ENCODE data around the gene MOV10L1.
A peak's percentile ranks its signal among the peaks of the same experiment; 100 is the strongest.

Gene MOV10L1

DNA sequence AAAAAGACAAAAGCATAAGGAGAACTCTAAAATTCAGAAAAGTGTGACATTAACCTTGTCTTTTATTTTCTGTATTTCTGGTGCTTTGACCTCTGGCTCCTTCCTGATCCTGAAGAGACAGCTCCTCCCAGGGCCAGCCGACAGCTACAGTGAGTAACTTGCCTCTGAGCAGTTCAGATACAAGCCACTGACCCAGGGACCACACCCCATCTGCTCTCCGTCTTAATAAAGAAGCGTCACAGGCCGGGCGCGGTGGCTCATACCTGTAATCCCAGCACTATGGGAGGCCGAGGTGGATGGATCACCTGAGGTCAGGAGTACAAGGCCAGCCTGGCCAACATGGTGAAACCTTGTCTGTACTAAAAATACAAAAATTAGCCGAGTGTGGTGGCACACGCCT, 11.0 kb upstream of the MOV10L1 start:
- Histone ChIP-seq H3K9me3 (no peaks in the 10 kb centered on the region), H3K27ac (no peak overlapping the region), H3K4me1 (no peaks in the 10 kb centered on the region), H3K27me3 (peaks cover 0 to 52% of the 10 kb centered on the region in 2 donors), H3K4me3 (no peak overlapping the region), H3K36me3 (no peaks in the 10 kb centered on the region)
- intact Hi-C loops (cut with DNase I; ENCODE audit: low total_unique reads), result no loop called here
- DNase-seq, result no peak
- TF ChIP-seq CTCF (IDR thresholded peaks at IDR 0.05), result no peak

DNA sequence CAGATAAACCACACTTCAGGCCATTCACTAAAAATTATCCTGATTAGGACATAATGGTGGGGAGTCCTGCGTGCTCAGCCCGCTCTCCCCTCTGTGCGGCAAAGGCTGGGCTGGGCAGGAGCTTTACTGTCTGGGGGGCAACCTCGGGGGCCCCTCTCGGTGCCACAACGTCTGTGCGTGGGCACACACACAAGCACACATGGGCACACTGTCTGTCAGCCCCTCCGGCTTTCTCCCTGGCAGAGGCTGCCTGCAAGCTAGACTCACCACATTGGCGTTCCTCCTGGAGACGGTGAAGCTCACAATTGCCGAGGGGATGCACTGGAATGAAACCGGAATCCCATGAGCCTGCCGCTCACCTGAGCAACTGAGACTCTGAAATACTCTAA, 9.7 kb upstream of the MOV10L1 start:
- no peaks in the 10 kb centered on the region for H3K4me1 ChIP-seq
- intact Hi-C loops (cut with DNase I; ENCODE audit: low total_unique reads), result no loop called here
- no peaks in the 10 kb centered on the region for H3K9me3 ChIP-seq
- TF ChIP-seq CTCF (IDR thresholded peaks at IDR 0.05), result no peak
- peak in 1 of 2 donors; percentile 55 for DNase-seq
- peaks cover 0 to 51% of the 10 kb centered on the region in 2 donors for H3K27me3 ChIP-seq
- no peak overlapping the region for H3K4me3 ChIP-seq
- no peak overlapping the region for H3K27ac ChIP-seq
- no peaks in the 10 kb centered on the region for H3K36me3 ChIP-seq

GRCh38 chr22:50081426-50082196, 8.2 kb upstream of the MOV10L1 start:
- H3K27ac ChIP-seq, result no peak overlapping the region
- no peak for DNase-seq
- intact Hi-C loops (cut with DNase I; ENCODE audit: low total_unique reads), result no loop called here
- no peak for TF ChIP-seq CTCF (IDR thresholded peaks at IDR 0.05)
- H3K36me3 ChIP-seq, result no peaks in the 10 kb centered on the region
- H3K27me3 ChIP-seq, result peaks cover 0 to 48% of the 10 kb centered on the region in 2 donors
- no peaks in the 10 kb centered on the region for H3K9me3 ChIP-seq
- H3K4me1 ChIP-seq, result no peaks in the 10 kb centered on the region
- no peak overlapping the region for H3K4me3 ChIP-seq

DNA sequence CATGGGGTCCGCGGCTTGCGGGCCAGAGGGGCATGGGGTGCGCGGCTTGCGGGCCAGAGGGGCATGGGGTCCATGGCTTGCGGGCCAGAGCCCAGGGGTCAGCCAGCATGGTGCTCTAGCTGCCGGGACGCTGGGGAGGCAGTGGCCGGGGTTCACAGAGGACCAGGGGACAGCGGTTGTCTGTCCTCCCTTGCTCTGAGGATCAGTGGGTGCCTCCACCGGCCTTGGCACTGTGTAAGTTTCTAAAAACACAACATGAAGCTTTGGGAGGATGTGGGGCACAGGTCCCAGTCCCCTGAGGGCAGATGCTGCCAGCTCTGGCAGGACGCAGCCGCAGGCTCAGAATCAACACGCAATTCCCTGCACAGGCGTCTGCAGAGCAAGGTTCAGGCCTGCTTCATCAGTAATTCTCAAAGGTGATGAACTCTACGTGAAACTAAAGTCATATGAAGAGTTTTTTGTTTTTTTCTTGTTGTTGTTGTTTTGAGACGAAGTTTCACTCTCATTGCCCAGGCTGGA, 7.5 kb upstream of the MOV10L1 start:
- TF ChIP-seq CTCF (IDR thresholded peaks at IDR 0.05), result no peak
- DNase-seq, result no peak
- Histone ChIP-seq H3K27ac (no peak overlapping the region), H3K4me1 (no peaks in the 10 kb centered on the region), H3K4me3 (no peak overlapping the region), H3K36me3 (no peaks in the 10 kb centered on the region), H3K9me3 (no peaks in the 10 kb centered on the region), H3K27me3 (peaks cover 0 to 45% of the 10 kb centered on the region in 2 donors)
- intact Hi-C loops (cut with DNase I; ENCODE audit: low total_unique reads), result no loop called here

- H3K4me1 ChIP-seq, result no peaks in the 10 kb centered on the region
- H3K4me3 ChIP-seq, result no peak overlapping the region
- no peak for TF ChIP-seq CTCF (IDR thresholded peaks at IDR 0.05)
- no peaks in the 10 kb centered on the region for H3K36me3 ChIP-seq
- no peaks in the 10 kb centered on the region for H3K9me3 ChIP-seq
- H3K27me3 ChIP-seq, result peaks cover 0 to 52% of the 10 kb centered on the region in 2 donors
- intact Hi-C loops (cut with DNase I; ENCODE audit: low total_unique reads), result no loop called here
- no peak for DNase-seq
- no peak overlapping the region for H3K27ac ChIP-seq
Observed at GRCh38 chr22:50082961-50083461, 6.8 kb upstream of the MOV10L1 start.

Measured in tibial artery (tissue), 4 donors.